ENCODE measurements around the gene MCM5. TPM values are rescaled to one million over a fixed set of nuclear protein-coding genes. Genes with fewer than 3 reads are reported as not detected.
A peak's percentile ranks its signal among the peaks of the same experiment; 100 is the strongest.

The MCM5 gene
- total and polyA plus RNA-seq, 2 of the 13 experiments (the other 11 are each of a cell fraction or from before 2014, with no cell fraction given), result 40.2 to 93.5 TPM

DNA sequence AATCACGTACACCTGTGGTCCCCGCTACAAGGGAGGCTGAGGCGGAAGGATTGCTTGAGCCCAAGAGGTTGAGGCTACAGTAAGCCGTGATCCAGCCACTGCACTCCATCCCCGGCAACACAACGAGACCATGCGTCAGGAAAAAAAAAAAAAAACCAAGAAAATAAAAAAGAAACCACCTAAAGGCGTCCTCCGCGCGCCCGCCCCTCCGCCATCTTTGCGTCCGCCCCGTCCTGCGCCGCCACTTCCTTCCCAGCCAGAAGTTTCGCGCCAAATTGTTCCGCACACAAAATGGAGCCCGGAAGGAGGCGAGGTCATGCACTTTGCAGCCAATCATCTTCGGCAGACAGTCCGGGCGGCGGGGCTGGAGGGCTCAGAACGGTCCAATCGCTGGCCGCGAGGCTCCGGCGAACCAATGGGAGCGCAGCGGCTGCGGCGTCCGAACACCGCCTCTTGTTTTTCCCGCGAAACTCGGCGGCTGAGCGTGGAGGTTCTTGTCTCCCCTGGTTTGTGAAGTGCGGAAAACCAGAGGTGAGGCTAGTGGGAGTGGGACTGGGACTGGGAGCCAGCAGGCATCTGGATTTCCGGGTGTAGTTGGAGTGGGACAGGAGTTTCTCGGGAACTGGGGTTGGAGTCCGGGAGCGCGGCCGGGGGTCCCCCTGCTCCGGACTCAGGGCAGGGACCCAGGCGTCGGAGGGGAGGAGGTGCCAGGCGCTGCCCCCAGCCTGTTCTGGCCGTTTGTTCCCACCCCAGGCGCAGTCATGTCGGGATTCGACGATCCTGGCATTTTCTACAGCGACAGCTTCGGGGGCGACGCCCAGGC is at the start of gene MCM5 (continued):
- TF ChIP-seq HOXA3 (CRISPR knock-in tag; IDR thresholded peaks at IDR 0.05) (peak; percentile 97), ZNF672 (CRISPR knock-in tag; IDR thresholded peaks at IDR 0.05) (no peak), ZFP36 (IDR thresholded peaks at IDR 0.05; ENCODE audit: borderline replicate concordance, low read depth, low read length, partially characterized antibody) (no peak), GZF1 (CRISPR knock-in tag; IDR thresholded peaks at IDR 0.05) (no peak), SOX5 (CRISPR knock-in tag; IDR thresholded peaks at IDR 0.05; ENCODE audit: borderline replicate concordance) (no peak), TEAD3 (CRISPR knock-in tag; optimal IDR thresholded peaks at IDR 0.05; ENCODE audit: borderline replicate concordance) (peak; percentile 4), ESRRA (CRISPR knock-in tag; IDR thresholded peaks at IDR 0.05; ENCODE audit: low read depth) (no peak), GLI4 (CRISPR knock-in tag; IDR thresholded peaks at IDR 0.05; ENCODE audit: borderline replicate concordance) (0 out of 2 replicates have a peak, but pooled peaks have one; percentile 63), HOXA9 (CRISPR knock-in tag; IDR thresholded peaks at IDR 0.05; ENCODE audit: borderline replicate concordance) (no peak), IRX3 (CRISPR knock-in tag; IDR thresholded peaks at IDR 0.05; ENCODE audit: borderline replicate concordance, low read depth) (peak; percentile 81; the same call in 1 of the 2 replicates), KLF15 (CRISPR knock-in tag; IDR thresholded peaks at IDR 0.05; ENCODE audit: borderline replicate concordance) (peak; percentile 64; the same call in 1 of the 2 replicates), DNMT3B (CRISPR knock-in tag; conservative IDR thresholded peaks at IDR 0.05) (no peak), SP140L (CRISPR knock-in tag; IDR thresholded peaks at IDR 0.05; ENCODE audit: borderline replicate concordance) (no peak; the same call in 1 of the 2 replicates), ZNF253 (CRISPR knock-in tag; IDR thresholded peaks at IDR 0.05; ENCODE audit: borderline replicate concordance) (peak; percentile 78; the same call in 1 of the 2 replicates), YEATS2 (CRISPR knock-in tag; IDR thresholded peaks at IDR 0.05; ENCODE audit: borderline replicate concordance) (peak; percentile 83; the same call in 1 of the 2 replicates)
- TF ChIP-seq, protein P1, sequence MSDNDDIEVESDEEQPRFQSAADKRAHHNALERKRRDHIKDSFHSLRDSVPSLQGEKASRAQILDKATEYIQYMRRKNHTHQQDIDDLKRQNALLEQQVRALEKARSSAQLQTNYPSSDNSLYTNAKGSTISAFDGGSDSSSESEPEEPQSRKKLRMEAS (IDR thresholded peaks at IDR 0.05), result peak; percentile 69
- TF ChIP-seq, protein P2, sequence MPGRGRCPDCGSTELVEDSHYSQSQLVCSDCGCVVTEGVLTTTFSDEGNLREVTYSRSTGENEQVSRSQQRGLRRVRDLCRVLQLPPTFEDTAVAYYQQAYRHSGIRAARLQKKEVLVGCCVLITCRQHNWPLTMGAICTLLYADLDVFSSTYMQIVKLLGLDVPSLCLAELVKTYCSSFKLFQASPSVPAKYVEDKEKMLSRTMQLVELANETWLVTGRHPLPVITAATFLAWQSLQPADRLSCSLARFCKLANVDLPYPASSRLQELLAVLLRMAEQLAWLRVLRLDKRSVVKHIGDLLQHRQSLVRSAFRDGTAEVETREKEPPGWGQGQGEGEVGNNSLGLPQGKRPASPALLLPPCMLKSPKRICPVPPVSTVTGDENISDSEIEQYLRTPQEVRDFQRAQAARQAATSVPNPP (CRISPR knock-in tag; IDR thresholded peaks at IDR 0.05), result 0 out of 2 replicates have a peak, but pooled peaks have one; percentile 31
- TF ChIP-seq, protein P3, sequence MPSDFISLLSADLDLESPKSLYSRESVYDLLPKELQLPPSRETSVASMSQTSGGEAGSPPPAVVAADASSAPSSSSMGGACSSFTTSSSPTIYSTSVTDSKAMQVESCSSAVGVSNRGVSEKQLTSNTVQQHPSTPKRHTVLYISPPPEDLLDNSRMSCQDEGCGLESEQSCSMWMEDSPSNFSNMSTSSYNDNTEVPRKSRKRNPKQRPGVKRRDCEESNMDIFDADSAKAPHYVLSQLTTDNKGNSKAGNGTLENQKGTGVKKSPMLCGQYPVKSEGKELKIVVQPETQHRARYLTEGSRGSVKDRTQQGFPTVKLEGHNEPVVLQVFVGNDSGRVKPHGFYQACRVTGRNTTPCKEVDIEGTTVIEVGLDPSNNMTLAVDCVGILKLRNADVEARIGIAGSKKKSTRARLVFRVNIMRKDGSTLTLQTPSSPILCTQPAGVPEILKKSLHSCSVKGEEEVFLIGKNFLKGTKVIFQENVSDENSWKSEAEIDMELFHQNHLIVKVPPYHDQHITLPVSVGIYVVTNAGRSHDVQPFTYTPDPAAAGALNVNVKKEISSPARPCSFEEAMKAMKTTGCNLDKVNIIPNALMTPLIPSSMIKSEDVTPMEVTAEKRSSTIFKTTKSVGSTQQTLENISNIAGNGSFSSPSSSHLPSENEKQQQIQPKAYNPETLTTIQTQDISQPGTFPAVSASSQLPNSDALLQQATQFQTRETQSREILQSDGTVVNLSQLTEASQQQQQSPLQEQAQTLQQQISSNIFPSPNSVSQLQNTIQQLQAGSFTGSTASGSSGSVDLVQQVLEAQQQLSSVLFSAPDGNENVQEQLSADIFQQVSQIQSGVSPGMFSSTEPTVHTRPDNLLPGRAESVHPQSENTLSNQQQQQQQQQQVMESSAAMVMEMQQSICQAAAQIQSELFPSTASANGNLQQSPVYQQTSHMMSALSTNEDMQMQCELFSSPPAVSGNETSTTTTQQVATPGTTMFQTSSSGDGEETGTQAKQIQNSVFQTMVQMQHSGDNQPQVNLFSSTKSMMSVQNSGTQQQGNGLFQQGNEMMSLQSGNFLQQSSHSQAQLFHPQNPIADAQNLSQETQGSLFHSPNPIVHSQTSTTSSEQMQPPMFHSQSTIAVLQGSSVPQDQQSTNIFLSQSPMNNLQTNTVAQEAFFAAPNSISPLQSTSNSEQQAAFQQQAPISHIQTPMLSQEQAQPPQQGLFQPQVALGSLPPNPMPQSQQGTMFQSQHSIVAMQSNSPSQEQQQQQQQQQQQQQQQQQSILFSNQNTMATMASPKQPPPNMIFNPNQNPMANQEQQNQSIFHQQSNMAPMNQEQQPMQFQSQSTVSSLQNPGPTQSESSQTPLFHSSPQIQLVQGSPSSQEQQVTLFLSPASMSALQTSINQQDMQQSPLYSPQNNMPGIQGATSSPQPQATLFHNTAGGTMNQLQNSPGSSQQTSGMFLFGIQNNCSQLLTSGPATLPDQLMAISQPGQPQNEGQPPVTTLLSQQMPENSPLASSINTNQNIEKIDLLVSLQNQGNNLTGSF (CRISPR knock-in tag; IDR thresholded peaks at IDR 0.05), result 0 out of 2 replicates have a peak, but pooled peaks have one; percentile 34
- TF ChIP-seq, protein P4, sequence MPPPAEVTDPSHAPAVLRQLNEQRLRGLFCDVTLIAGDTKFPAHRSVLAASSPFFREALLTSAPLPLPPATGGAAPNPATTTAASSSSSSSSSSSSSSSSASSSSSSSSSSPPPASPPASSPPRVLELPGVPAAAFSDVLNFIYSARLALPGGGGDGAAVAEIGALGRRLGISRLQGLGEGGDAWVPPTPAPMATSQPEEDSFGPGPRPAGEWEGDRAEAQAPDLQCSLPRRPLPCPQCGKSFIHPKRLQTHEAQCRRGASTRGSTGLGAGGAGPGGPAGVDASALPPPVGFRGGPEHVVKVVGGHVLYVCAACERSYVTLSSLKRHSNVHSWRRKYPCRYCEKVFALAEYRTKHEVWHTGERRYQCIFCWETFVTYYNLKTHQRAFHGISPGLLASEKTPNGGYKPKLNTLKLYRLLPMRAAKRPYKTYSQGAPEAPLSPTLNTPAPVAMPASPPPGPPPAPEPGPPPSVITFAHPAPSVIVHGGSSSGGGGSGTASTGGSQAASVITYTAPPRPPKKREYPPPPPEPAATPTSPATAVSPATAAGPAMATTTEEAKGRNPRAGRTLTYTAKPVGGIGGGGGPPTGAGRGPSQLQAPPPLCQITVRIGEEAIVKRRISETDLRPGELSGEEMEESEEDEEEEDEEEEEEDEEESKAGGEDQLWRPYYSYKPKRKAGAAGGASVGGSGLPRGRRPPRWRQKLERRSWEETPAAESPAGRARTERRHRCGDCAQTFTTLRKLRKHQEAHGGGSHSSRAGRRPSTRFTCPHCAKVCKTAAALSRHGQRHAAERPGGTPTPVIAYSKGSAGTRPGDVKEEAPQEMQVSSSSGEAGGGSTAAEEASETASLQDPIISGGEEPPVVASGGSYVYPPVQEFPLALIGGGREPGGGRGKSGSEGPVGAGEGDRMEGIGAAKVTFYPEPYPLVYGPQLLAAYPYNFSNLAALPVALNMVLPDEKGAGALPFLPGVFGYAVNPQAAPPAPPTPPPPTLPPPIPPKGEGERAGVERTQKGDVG (CRISPR knock-in tag; IDR thresholded peaks at IDR 0.05; ENCODE audit: borderline replicate concordance), result no peak

Data from HepG2 (cell line).